Fibroblast of lung (primary cell): ENCODE data around the gene CA12. TPM values are rescaled to one million over a fixed set of nuclear protein-coding genes. Genes with fewer than 3 reads are reported as not detected.

ENCODE experiments used
- DNase-seq, 2 donors: peaks; one replicate each; pipeline versions ENCODE4 v3.0.0 to v3.0.0-alpha.2; 2010; ENCODE audit warnings: low read depth in 2 of 2
- H2AFZ ChIP-seq: 2 replicates; pipeline ENCODE4 v1.5.1; 2012; ENCODE audit warnings: low read length, control low read depth, inconsistent platforms
- H3K27ac ChIP-seq: 2 replicates; pipeline ENCODE4 v1.5.1; 2011; ENCODE audit warnings: low read length, control low read depth; ENCODE audit not compliant: insufficient read depth
- H3K27me3 ChIP-seq: 2 replicates; pipeline ENCODE4 v1.5.1; 2011; ENCODE audit warnings: mild to moderate bottlenecking, low read length; ENCODE audit not compliant: control insufficient read depth, insufficient read depth
- H3K36me3 ChIP-seq: 2 replicates; pipeline ENCODE4 v1.5.1; 2011; ENCODE audit warnings: low read length; ENCODE audit not compliant: control insufficient read depth, insufficient read depth
- H3K4me1 ChIP-seq: 2 replicates; pipeline ENCODE4 v1.5.1; 2011; ENCODE audit warnings: low read length; ENCODE audit not compliant: control insufficient read depth, insufficient read depth; ENCODE audit errors: extremely low read depth
- H3K4me2 ChIP-seq: 2 replicates; pipeline ENCODE4 v1.5.1; 2011; ENCODE audit warnings: low read length, control low read depth; ENCODE audit not compliant: insufficient read depth; ENCODE audit errors: extremely low read depth
- H3K4me3 ChIP-seq, 4 experiments: fragments of 200-600 bp in 1 of 4; sonication (generic) in 1 of 4; replicated peaks in 1 of 4; 2 replicates each; pipeline ENCODE4 v1.5.1; 2011 to 2016; ENCODE audit warnings: low read length in 4 of 4, low read depth in 3 of 4, mild to moderate bottlenecking in 3 of 4, control low read depth in 2 of 4, inconsistent platforms in 1 of 4, mixed read lengths in 1 of 4; ENCODE audit not compliant: insufficient read depth in 1 of 4; ENCODE audit errors: control extremely low read depth in 1 of 4
- H3K79me2 ChIP-seq: 2 replicates; pipeline ENCODE4 v1.5.1; 2012; ENCODE audit warnings: mild to moderate bottlenecking, low read length, inconsistent platforms; ENCODE audit not compliant: control insufficient read depth, insufficient read depth
- H3K9ac ChIP-seq: 2 replicates; pipeline ENCODE4 v1.5.1; 2011; ENCODE audit warnings: mild to moderate bottlenecking, low read length, control low read depth; ENCODE audit not compliant: insufficient read depth
- H3K9me3 ChIP-seq: 2 replicates; pipeline ENCODE4 v1.5.1; 2012; ENCODE audit warnings: low read depth, low read length; ENCODE audit not compliant: control insufficient read depth, insufficient read depth
- H4K20me1 ChIP-seq: 2 replicates; pipeline ENCODE4 v1.5.1; 2011; ENCODE audit warnings: low read length; ENCODE audit not compliant: control insufficient read depth, insufficient read depth; ENCODE audit errors: extremely low read depth
- EZH2 ChIP-seq: IDR thresholded peaks from 2 replicates; pipeline ENCODE4 v1.5.1; 2012; ENCODE audit warnings: low read length, control low read depth, mild to moderate bottlenecking; ENCODE audit errors: missing control alignments
- polyA plus RNA-seq, 2 donors: library from polyadenylated mRNA; depleted of rRNA in 1 of 2; stranded (reverse) in 1 of 2; unstranded in 1 of 2; fragments of >200 nt; gene quantifications; 2 replicates each; pipeline ENCODE4 v1.2.1, GENCODE V29; 2011 to 2012; ENCODE audit warnings: missing spikeins in 1 of 2
- total RNA-seq: library from RNA; depleted of rRNA; stranded (reverse); fragments of >200 nt; gene quantifications from 2 replicates; pipeline ENCODE4 v1.2.1, GENCODE V29; 2014
- TF ChIP-seq, protein P1 (sequence below), 2 donors: IDR thresholded peaks in 1 of 2; conservative IDR thresholded peaks in 1 of 2; 1 replicate in 1 of 2; 2 replicates in 1 of 2; pipeline ENCODE4 v1.5.1; 2011 to 2012; ENCODE audit warnings: low read length in 2 of 2, control low read depth in 1 of 2, inconsistent platforms in 1 of 2, low read depth in 1 of 2, mild to moderate bottlenecking in 1 of 2

Gene CA12
- total and polyA plus RNA-seq, 2 donors (not counting 1 experiment from before 2014, with no cell fraction given) = 30.6 to 48.4 TPM

DNA sequence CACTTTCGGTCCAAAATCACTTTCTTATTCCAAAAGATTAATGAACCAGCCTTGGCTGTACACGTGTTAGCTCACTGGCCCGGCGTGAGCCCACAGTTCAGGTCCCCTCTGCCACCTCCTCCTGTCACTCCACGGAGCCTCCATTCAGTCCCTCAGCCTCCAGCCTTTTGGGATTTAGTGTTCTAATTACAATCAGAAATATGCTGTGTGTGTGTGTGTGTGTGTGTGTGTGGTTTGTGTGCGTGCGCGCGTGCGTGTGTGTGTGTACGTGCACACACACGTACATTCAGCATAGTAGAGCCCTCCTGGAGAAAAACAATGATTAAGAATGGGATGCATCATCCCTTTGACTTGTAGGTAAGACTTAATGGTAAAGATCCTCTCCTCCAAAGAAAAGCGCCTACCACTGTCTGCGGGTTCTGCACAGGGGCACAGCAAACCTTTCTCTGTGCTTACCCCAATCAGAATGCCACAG, 801 bp downstream of the CA12 start:
- Histone ChIP-seq H3K36me3 (no peaks in the 10 kb centered on the region), H3K4me3 (peak overlapping the region; percentile 54 to 85 (median 66)), H3K9me3 (no peaks in the 10 kb centered on the region), H3K4me1 (peaks cover 3% of the 10 kb centered on the region), H3K4me2 (peak overlapping the region; percentile 79), H3K27me3 (no peaks in the 10 kb centered on the region), H2AFZ (peak overlapping the region; percentile 81), H3K9ac (no peak overlapping the region), H3K27ac (no peak overlapping the region), H4K20me1 (no peaks in the 10 kb centered on the region), H3K79me2 (no peaks in the 10 kb centered on the region)
- TF ChIP-seq EZH2 = no peak
- TF ChIP-seq, protein P1, sequence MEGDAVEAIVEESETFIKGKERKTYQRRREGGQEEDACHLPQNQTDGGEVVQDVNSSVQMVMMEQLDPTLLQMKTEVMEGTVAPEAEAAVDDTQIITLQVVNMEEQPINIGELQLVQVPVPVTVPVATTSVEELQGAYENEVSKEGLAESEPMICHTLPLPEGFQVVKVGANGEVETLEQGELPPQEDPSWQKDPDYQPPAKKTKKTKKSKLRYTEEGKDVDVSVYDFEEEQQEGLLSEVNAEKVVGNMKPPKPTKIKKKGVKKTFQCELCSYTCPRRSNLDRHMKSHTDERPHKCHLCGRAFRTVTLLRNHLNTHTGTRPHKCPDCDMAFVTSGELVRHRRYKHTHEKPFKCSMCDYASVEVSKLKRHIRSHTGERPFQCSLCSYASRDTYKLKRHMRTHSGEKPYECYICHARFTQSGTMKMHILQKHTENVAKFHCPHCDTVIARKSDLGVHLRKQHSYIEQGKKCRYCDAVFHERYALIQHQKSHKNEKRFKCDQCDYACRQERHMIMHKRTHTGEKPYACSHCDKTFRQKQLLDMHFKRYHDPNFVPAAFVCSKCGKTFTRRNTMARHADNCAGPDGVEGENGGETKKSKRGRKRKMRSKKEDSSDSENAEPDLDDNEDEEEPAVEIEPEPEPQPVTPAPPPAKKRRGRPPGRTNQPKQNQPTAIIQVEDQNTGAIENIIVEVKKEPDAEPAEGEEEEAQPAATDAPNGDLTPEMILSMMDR (conservative IDR thresholded peaks at IDR 0.05 in 1 of 2, IDR thresholded peaks at IDR 0.05 in 1 of 2; ENCODE audit: low read depth in 1 of 2, low read length in 2 of 2) = no peak
- peak; percentile 42 to 58 for DNase-seq

DNA sequence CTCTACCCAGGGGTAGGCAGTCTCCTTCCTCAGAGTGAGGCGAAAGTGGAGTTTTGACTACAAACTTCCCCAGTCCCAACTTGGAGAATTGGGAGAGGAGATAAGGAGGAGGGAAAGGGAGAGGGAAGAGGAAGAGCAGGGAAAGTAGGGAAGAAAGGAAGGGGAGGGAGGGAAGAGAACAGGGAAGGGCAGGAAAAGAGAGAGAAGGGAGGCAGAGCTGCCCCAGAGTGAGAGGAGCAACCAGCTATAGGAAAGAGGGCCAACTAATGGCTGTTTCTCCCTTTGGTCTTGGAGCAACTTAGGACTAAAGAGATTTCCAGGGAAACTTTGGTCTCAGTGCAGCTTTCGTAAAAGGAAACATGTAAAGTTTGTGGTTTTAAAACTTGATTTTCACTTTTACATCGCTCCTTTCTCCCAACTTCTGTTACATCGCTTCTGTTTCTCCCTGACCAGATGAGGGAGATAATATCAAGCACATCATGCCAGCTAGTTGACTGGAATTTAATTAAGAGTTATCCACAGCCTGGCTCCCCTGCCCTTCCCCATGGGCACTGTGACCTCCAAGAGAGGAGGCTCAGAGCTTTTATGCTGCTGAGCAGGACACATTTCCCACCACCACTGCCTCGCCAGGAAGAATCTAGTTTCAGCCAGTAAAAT, 1.4 kb downstream of the CA12 start:
- no peak overlapping the region for H3K9ac ChIP-seq
- no peaks in the 10 kb centered on the region for H3K9me3 ChIP-seq
- H3K27ac ChIP-seq = no peak overlapping the region
- no peak for TF ChIP-seq EZH2
- TF ChIP-seq, protein P1 (conservative IDR thresholded peaks at IDR 0.05 in 1 of 2, IDR thresholded peaks at IDR 0.05 in 1 of 2; ENCODE audit: low read depth in 1 of 2, low read length in 2 of 2) = no peak
- H3K79me2 ChIP-seq = no peaks in the 10 kb centered on the region
- no peaks in the 10 kb centered on the region for H4K20me1 ChIP-seq
- DNase-seq = no peak
- H3K4me1 ChIP-seq = peaks cover 6% of the 10 kb centered on the region
- no peaks in the 10 kb centered on the region for H3K36me3 ChIP-seq
- H2AFZ ChIP-seq = no peak overlapping the region
- peak overlapping the region; percentile 0 to 85 (median 41) for H3K4me3 ChIP-seq
- peak overlapping the region; percentile 79 for H3K4me2 ChIP-seq
- H3K27me3 ChIP-seq = no peaks in the 10 kb centered on the region

DNA sequence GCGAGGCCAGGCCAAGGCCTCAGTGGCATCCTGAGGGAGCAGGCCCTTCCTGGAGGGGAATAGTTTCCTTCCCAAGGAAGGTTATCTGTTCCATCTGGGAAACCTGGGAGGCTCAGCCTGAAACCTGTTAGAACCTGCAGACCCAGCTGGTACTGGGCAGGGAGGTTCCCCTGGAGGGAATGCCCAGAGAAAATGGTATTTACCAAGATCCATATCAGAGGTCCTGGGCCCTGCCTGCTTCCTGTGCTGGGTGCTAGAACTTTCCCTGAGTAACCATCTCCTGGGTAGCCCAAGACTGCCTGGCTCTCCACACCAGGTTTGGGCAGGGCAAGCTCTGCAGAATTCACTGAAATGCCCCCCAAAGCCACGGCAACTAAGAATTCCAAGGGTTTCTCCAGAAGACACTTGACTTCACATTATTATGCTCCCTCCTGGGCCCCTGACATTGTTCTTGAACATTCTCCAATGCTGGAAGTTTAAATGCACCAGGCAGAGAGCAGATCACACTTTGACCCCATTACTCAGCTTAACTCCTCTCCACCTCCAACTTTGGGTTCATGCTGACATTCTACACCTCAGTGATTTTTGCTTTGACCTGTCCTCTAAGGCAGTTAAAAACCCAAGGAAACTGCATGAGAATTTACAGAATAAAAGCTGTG, 2.0 kb downstream of the CA12 start:
- Histone ChIP-seq H3K4me1 (peaks cover 12% of the 10 kb centered on the region), H3K9me3 (no peaks in the 10 kb centered on the region), H3K4me3 (peak overlapping the region in 2 of 4 experiments; percentile 76 to 85), H3K9ac (no peak overlapping the region), H3K36me3 (no peaks in the 10 kb centered on the region), H3K4me2 (peak overlapping the region; percentile 79), H3K79me2 (no peaks in the 10 kb centered on the region), H2AFZ (no peak overlapping the region), H3K27ac (no peak overlapping the region), H4K20me1 (no peaks in the 10 kb centered on the region), H3K27me3 (no peaks in the 10 kb centered on the region)
- DNase-seq = no peak
- TF ChIP-seq EZH2 = no peak
- TF ChIP-seq, protein P1 (conservative IDR thresholded peaks at IDR 0.05 in 1 of 2, IDR thresholded peaks at IDR 0.05 in 1 of 2; ENCODE audit: low read depth in 1 of 2, low read length in 2 of 2) = no peak
